Epithelial cell of esophagus (primary cell): ENCODE results near the gene ERC2.

Source experiments
- DNase-seq: peaks from one replicate; pipeline ENCODE4 v3.0.0; 2010; ENCODE audit warnings: low read depth
- H3K4me3 ChIP-seq: 2 replicates; pipeline ENCODE4 v1.5.1; 2011; ENCODE audit warnings: mild to moderate bottlenecking, low read length, control low read depth
- TF ChIP-seq, protein P1 (sequence below): IDR thresholded peaks from 2 replicates; pipeline ENCODE4 v1.5.1; 2011; ENCODE audit warnings: low read depth, mild to moderate bottlenecking, low read length, control low read depth, inconsistent platforms; ENCODE audit not compliant: insufficient read depth; ENCODE audit errors: missing control alignments

Gene ERC2

DNA sequence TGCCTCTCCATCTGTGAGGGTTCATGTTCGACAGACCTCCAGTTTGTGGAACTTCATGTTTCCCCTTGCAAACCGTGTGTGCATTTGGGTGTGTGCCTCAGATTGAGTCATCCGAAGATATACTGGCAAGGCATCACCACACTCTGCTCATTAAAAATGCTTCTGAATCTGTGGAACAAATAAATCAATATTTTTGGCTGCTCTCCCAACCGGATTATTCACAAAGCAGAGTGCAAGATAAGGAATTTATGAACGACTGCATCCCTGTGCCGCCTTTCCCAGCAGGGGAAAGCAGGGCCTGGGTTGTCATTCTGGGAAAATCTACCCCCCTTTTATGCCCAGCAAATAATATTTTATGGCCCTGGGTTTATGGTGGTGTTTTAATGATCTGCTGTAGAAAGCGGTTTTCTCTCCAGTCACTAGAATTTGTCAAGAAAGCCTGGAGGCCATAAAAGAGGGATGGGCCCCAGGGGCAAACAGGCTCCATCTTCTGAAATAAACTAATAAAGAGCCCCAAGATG is 976.9 kb downstream of the ERC2 start:
- peak; percentile 37 for DNase-seq
- H3K4me3 ChIP-seq: no peak overlapping the region
- TF ChIP-seq, protein P1, sequence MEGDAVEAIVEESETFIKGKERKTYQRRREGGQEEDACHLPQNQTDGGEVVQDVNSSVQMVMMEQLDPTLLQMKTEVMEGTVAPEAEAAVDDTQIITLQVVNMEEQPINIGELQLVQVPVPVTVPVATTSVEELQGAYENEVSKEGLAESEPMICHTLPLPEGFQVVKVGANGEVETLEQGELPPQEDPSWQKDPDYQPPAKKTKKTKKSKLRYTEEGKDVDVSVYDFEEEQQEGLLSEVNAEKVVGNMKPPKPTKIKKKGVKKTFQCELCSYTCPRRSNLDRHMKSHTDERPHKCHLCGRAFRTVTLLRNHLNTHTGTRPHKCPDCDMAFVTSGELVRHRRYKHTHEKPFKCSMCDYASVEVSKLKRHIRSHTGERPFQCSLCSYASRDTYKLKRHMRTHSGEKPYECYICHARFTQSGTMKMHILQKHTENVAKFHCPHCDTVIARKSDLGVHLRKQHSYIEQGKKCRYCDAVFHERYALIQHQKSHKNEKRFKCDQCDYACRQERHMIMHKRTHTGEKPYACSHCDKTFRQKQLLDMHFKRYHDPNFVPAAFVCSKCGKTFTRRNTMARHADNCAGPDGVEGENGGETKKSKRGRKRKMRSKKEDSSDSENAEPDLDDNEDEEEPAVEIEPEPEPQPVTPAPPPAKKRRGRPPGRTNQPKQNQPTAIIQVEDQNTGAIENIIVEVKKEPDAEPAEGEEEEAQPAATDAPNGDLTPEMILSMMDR: no peak

DNA sequence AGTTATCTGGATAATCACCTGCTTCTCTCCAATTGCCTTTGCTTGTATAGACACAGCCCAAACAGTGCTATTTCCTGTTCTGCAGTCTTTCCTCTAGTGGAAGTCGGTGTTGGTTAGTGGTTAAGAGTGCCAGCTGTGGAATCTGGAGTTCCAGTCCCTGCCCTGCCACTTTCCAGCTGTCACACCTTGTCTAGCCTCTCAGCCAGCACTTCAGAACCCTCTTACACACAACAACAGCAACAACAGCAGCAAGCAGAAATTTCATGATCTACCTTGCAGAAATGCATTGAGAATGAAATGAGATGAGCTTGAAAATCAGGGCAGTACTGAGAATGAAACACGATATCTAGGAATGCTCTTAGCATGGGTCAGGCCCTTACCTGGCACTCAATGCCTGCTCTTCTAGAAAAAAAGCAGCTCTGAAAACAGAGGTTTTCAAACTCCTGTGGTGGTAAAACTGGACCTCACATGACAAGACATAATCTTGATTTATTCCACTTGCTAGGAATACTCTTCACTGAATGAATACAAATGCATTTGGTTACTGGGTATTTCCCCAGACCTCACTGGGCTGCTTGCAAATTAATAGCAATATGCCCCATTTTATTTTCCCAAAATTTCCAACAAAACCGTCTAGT is 977.9 kb downstream of the ERC2 start:
- TF ChIP-seq, protein P1: no peak
- no peak overlapping the region for H3K4me3 ChIP-seq
- peak; percentile 16 for DNase-seq

DNA sequence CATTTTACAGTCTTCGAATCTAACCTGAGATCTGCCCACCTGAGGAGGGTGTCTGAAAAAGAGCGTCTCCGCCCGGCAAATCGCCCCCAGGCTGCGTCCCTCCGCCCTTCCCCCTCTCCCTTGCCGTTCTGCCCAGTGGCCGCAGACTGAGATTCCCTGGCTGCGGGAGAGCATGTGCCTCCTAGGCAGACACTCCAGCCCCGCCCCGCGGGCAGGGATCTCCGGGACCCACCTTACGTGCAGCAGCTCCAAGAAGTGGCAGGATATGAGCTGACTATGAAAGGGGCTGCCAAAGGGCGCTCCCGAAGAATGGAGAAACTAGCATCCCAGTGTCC is 978.5 kb downstream of the ERC2 start:
- DNase-seq: no peak
- TF ChIP-seq, protein P1: no peak
- H3K4me3 ChIP-seq: no peak overlapping the region

DNA sequence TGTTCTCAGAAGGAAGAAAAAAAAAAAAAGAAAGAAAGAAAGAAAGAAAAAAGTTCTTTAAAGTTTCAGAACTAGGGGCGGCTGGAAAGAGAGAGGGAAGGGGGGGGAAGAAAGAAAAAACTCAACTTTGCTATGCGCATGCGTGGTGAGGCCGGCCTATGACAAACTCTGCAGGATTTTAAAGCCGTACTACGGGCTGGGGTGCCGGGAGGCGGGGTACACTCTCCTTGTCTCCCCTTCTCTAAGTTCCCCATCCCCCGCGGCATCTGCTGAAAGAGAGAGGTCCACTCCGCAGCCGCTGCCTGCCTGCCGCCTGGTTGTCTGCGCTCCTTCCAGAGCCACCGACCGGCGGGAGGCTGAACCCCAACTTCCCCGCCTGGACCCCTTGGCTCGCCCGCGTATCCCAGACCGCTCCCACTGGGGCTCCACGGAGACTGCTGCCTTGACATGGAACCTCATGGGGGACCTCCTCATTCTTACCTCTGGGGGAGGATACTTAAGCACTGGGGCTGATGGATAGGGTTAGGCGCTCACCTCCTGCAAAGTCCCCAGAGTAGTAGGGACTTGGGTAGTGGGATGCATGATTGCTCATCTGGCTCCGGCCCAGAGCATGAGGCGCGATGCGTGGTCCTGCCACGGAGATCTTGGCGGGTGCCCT is 979.7 kb downstream of the ERC2 start:
- peak; percentile 67 for DNase-seq
- peak overlapping the region; percentile 59 for H3K4me3 ChIP-seq

DNA sequence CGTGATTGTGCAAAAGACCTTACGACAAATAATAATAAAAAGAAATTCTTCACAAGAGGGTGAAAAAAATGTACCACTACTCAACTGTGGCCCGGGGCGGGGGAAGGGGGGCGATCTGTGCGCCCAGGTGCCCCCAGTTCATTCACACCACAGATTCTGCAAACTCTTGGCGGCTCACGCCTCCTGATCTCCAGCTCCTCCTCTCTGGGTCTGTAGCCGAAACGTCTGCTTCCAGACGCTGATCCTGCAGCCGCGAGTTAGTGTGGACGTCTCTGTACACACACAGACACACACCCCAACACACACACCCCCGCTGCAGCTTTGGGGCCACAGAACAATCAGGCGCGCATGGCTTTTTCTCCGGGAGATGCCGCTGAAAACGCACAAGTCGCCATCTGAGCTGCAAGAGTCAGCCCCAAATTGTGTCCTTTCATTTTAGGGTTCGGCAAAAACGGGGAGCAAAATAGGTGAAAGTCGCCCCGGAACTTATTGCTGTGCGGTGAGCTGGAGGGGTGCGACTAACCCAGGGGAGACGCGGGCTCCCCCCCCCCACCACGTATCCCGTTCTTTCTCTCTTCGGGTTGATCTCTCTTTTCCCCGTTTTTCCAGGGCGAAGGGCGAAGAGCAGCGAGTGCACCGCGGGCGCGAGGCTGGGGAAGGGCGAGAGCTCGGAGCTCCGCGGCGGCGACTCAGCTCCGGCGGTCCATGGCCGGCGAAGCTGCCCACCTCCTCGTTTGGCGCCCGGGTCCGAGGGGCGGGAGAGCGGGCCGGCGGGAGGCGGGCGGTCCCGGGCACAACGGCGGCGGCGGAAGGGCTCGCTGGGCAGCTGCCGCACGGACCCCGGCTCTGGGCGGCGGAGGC is 980.7 kb downstream of the ERC2 start:
- H3K4me3 ChIP-seq: peak overlapping the region; percentile 59
- DNase-seq: peak; percentile 51
- TF ChIP-seq, protein P1: no peak

More for the DNA sequence above, 979.7 kb downstream of the ERC2 start:
- TF ChIP-seq, protein P1: no peak

DNA sequence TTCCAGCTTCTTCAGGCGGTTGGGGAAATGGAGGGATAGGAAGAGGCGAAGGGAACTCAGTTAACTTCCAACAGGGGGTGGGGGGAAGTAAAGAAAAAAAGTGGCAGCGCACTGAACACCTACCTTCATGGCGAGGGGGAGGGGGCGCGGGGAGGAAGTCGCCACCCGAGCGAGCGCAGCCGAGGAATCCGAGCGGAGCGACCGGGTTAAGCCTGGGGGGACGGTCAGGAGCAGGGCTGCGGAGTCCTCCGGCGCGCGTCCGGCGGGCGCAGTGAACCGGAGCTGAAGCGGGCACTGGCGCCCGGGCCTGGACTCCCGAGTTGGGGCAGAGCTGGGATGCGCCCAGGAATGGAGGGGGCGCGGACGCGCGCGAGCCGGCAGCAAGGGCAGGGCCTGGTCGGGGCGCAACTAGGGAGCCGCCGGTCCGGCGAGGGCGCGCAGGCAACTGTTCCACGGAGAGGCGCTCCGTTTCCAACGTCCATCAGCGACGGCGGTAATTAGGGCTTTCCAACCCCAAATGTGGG is 981.3 kb downstream of the ERC2 start, which contains the start of gene WNT5A:
WNT5A (minus strand) TSS at position 450 of the 524 bp plus-strand sequence; CDS start at position 129, 321 bp downstream.
- TF ChIP-seq, protein P1: no peak
- peak within 1 kb of the TSS; percentile 59 for H3K4me3 ChIP-seq
- DNase-seq: peak; percentile 39
